Naive thymus-derived CD8-positive, alpha-beta T cell (primary cell): Measurements from ENCODE around the gene TCEA3. TPM values are rescaled to one million over a fixed set of nuclear protein-coding genes. Genes with fewer than 3 reads are reported as not detected.
A peak's percentile ranks its signal among the peaks of the same experiment; 100 is the strongest.

Experiments
- ATAC-seq, 2 donors: fragments of 150-1000 bp; cut with Tn5 transposase in 1 of 2; sonication (Bioruptor Pico), chemical (Tn5 transposase) in 1 of 2; 1 replicate in 1 of 2; 2 replicates in 1 of 2; pipeline ENCODE4 v1.10.0; 2021; ENCODE audit warnings: mild to moderate bottlenecking in 2 of 2, moderate library complexity in 2 of 2
- POLR2A ChIA-PET: fragments of 350-600 bp; sonication (Branson Sonifier 250); formaldehyde crosslinking; loops from one replicate; lab custom pipeline; 2021; ENCODE audit warnings: antibody characterized with exemption; lab: Charles Lee
- DNase-seq, 10 donors: peaks; one replicate each; pipeline versions ENCODE4 v3.0.0 to v3.0.0-alpha.2; 2020 to 2022
- H3K27ac Mint-ChIP-seq, 10 donors: one replicate each; pipeline ENCODE4 v1.8.0; 2020 to 2022; ENCODE audit warnings: mild to moderate bottlenecking in 10 of 10, mixed read lengths in 10 of 10, moderate library complexity in 4 of 10, inconsistent platforms in 1 of 10
- H3K27me3 Mint-ChIP-seq, 5 donors: one replicate each; pipeline ENCODE4 v1.8.0; 2021 to 2022; ENCODE audit warnings: mixed read lengths in 5 of 5
- H3K36me3 Mint-ChIP-seq, 3 donors: one replicate each; pipeline ENCODE4 v1.8.0; 2020 to 2022; ENCODE audit warnings: mixed read lengths in 3 of 3, mild to moderate bottlenecking in 2 of 3, inconsistent platforms in 1 of 3
- H3K4me1 Mint-ChIP-seq, 4 donors: one replicate each; pipeline ENCODE4 v1.8.0; 2021 to 2022; ENCODE audit warnings: mixed read lengths in 4 of 4
- H3K4me3 Mint-ChIP-seq, 10 donors: one replicate each; pipeline ENCODE4 v1.8.0; 2020 to 2022; ENCODE audit warnings: mild to moderate bottlenecking in 10 of 10, mixed read lengths in 10 of 10, moderate library complexity in 6 of 10, inconsistent platforms in 1 of 10
- H3K9me3 Mint-ChIP-seq, 9 donors: one replicate each; pipeline ENCODE4 v1.8.0; 2020 to 2022; ENCODE audit warnings: mixed read lengths in 9 of 9, mild to moderate bottlenecking in 3 of 9, inconsistent platforms in 1 of 9, moderate library complexity in 1 of 9
- polyA plus RNA-seq, 3 donors: library from polyadenylated mRNA; unstranded; fragments of 300-500 nt; fragmentation: Illumina TruSeq; gene quantifications; one replicate each; pipeline ENCODE4 v1.2.3, GENCODE V29; 2021
- total RNA-seq, 8 experiments: library from RNA in 2 of 8; stranded (reverse) in 2 of 8; gene quantifications; one replicate each; pipeline ENCODE4 v1.2.3 and lab custom pipeline; 2021 to 2026

TCEA3 gene
- total and polyA plus RNA-seq, 5 experiments from 2014 or later, result 22.5 to 44.4 (median 32.4) TPM

DNA sequence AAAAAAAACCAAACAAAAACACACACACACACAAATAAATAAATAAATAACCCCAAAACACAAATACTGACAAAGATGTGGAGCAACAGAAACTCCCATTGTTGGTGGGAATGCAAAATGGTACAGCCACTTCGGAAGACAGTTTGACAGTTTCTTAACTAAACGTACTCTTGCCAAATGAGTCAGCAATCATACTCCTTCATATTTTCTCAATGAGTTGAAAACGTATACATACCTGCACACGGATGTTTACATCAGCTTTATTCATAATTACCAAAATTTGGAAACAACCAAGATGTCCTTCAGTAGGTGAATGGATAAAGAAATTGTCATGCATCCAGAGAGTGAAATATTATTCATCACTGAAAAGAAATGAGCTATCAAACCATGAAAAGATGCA lies 36.0 kb upstream of the TCEA3 start:
- H3K36me3 Mint-ChIP-seq, result no peaks in the 10 kb centered on the region
- H3K27ac Mint-ChIP-seq, result peak overlapping the region in 1 of 10 donors; percentile 47
- POLR2A ChIA-PET, result no interaction called here
- no peak overlapping the region for H3K4me3 Mint-ChIP-seq
- DNase-seq (no peak), ATAC-seq (no peak)
- H3K27me3 Mint-ChIP-seq, result peaks cover 0 to 13% (median 10%) of the 10 kb centered on the region in 5 donors
- H3K9me3 Mint-ChIP-seq, result no peaks in the 10 kb centered on the region
- peaks cover 4 to 11% (median 9%) of the 10 kb centered on the region in 4 donors for H3K4me1 Mint-ChIP-seq

DNA sequence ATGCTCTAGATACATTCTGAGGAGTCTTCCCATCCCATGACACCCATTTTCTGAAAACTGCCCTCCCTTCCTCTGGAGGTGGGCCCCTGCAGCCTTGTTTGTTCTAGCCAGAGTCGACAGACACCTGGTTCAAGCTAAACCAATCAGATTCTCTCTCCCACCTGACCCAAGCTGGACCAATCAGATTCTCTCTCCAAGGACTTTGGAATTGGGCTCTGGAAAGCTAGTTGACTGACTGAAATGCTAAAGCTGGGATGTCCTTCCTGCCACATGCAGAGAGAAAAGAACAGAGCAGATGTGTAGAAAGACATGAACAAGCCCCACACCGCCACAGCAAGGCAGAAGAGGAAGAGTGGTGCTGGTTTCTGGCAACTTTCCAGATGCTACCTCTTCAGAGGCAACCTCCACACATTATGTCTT lies 34.8 kb upstream of the TCEA3 start:
- peaks cover 8 to 16% (median 13%) of the 10 kb centered on the region in 5 donors for H3K27me3 Mint-ChIP-seq
- no peaks in the 10 kb centered on the region for H3K36me3 Mint-ChIP-seq
- no peaks in the 10 kb centered on the region for H3K9me3 Mint-ChIP-seq
- no peak overlapping the region for H3K4me3 Mint-ChIP-seq
- H3K27ac Mint-ChIP-seq, result peak overlapping the region in 1 of 10 donors; percentile 49
- no peak for DNase-seq
- ATAC-seq, result peak in 1 of 2 donors; percentile 52
- POLR2A ChIA-PET, result no interaction called here
- peaks cover 4 to 13% (median 11%) of the 10 kb centered on the region in 4 donors for H3K4me1 Mint-ChIP-seq

DNA sequence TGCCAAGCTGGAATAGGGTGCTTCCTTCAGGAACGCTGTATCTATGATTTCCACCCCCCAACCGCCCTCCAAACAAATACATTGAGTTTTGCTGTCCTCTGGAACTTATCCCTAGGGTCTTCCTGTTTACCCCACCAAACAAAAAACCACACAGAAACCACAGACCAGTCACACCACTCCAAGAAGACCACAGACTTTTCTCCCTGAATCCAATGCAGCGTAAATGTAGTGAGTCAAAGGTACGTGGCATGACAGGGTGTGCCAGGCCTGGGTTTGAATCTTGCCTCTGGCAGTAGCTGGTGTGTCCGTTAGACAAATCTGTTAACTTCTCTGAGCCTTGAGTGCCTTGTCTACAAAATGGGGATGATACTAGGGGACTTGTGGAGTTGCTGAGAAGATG lies 31.7 kb upstream of the TCEA3 start:
- Mint-ChIP-seq H3K4me1 (peaks cover 18 to 28% (median 26%) of the 10 kb centered on the region in 4 donors), H3K27ac (peak overlapping the region in 1 of 10 donors; percentile 16), H3K27me3 (peaks cover 8 to 15% (median 8%) of the 10 kb centered on the region in 5 donors), H3K4me3 (no peak overlapping the region), H3K36me3 (no peaks in the 10 kb centered on the region), H3K9me3 (no peaks in the 10 kb centered on the region)
- no peak for ATAC-seq
- POLR2A ChIA-PET, result no interaction called here
- no peak for DNase-seq

DNA sequence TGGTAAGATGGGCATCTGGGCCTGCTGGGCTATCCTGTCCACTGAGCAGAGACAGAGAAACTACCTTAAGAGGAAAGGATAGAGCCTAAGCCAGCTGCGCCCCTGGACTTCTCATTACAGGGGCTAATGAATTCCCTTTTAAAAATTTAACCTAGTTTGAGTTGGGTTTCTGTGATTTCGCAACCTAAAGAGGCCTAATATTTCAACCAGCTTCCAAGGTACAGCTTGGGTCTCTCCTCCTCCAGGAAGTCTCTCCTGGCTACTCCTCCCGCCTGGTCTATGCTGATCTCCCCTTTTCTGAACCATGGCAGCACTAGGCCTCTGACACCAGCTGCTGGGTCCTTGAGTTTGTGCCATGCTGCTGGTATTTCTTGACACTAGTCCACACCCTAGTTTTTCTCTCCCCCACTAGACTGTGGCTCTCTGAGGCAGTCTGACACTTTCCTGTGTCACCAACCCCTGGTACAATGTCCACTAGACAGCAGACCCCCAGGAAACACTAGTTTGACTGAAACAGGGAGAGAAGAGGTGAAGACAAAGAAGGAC lies 29.0 kb upstream of the TCEA3 start:
- DNase-seq (no peak), ATAC-seq (no peak)
- Mint-ChIP-seq H3K27ac (peak overlapping the region in 3 of 10 donors; percentile 21 to 87 (median 56)), H3K9me3 (no peaks in the 10 kb centered on the region), H3K4me3 (no peak overlapping the region), H3K36me3 (no peaks in the 10 kb centered on the region), H3K27me3 (peaks cover 7 to 15% (median 8%) of the 10 kb centered on the region in 5 donors), H3K4me1 (peaks cover 18 to 28% (median 21%) of the 10 kb centered on the region in 4 donors)
- POLR2A ChIA-PET, result no interaction called here

DNA sequence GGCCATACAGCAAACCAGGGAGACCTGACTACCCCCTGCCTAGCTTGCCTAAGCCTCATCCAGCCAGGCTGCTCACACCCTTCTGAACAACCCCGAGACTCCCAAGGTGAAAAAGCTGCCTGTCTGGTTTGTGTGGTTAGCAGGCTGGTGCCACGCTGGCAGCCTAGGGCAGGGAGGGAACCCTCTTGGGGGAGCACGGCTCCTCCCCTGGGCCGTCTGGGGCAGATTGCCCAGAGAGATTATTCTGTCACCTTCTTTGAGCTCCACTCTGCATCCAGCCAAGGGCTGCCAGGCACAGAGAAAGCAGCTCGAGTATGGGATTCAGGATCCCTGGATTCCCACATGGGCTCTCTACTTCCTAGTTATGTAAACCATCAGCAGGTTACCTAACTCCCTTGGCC lies 27.5 kb upstream of the TCEA3 start:
- H3K27ac Mint-ChIP-seq, result peak overlapping the region in 5 of 10 donors; percentile 9 to 80 (median 51)
- DNase-seq (peak in 9 of 10 donors; percentile 7 to 71 (median 44)), ATAC-seq (peak; percentile 85 to 97)
- peaks cover 18 to 28% (median 21%) of the 10 kb centered on the region in 4 donors for H3K4me1 Mint-ChIP-seq
- POLR2A ChIA-PET, result interaction anchor here (0.6 kb wide), 1 partner anchor 148 kb away, joined by 3 read pairs; no protein-coding TSS in a partner anchor
- H3K9me3 Mint-ChIP-seq, result no peaks in the 10 kb centered on the region
- peaks cover 4 to 15% (median 8%) of the 10 kb centered on the region in 5 donors for H3K27me3 Mint-ChIP-seq
- H3K4me3 Mint-ChIP-seq, result peak overlapping the region in 3 of 10 donors; percentile 19 to 43 (median 31)
- no peaks in the 10 kb centered on the region for H3K36me3 Mint-ChIP-seq

DNA sequence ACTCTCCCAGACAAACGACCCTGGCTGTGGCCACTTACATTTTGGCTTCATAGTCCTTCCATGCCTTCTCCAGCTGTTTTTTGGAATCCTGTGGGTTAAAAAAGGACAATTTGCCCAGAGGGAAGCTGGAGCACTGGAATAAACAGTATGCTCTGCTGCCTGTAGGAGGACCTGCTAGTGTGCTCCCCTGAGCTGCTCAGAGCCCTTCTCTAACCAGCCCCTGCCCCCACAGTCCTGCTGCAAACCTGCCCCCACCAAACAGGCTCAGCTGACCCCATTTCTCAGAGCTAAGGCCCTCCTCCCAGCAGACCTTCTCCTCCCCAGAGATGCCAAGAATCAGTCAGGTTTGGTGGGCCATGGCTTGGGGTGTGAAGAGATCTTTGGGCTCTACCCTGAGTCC lies 26.9 kb upstream of the TCEA3 start:
- POLR2A ChIA-PET, result no interaction called here
- Mint-ChIP-seq H3K4me3 (peak overlapping the region in 1 of 10 donors; percentile 31), H3K9me3 (no peaks in the 10 kb centered on the region), H3K27me3 (peaks cover 3 to 10% (median 8%) of the 10 kb centered on the region in 5 donors), H3K27ac (peak overlapping the region in 2 of 10 donors; percentile 5 to 43), H3K36me3 (no peaks in the 10 kb centered on the region), H3K4me1 (peaks cover 17 to 26% (median 19%) of the 10 kb centered on the region in 4 donors)
- ATAC-seq, result peak in 1 of 2 donors; percentile 10
- no peak for DNase-seq

DNA sequence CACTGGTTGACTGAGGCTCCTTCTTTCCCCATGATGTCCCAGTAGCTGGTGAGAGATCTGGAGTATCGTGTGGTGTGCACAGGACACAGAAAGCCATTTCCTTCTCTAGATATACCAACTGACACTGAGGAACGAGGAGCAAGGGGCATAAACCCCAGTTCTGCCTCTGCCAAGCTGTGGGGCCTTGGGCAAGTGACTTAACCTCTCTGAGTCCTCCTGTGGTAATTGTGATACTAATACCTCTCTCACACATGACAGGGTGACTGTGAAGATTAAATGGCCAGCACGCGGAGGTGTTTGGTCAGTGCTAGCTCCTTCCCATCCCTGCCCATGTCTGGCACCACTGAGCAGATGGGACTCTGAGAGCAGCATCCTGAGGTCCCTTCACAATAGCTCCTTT lies 26.3 kb upstream of the TCEA3 start:
- H3K36me3 Mint-ChIP-seq, result no peaks in the 10 kb centered on the region
- H3K27me3 Mint-ChIP-seq, result peaks cover 0 to 8% (median 7%) of the 10 kb centered on the region in 5 donors
- H3K4me1 Mint-ChIP-seq, result peaks cover 14 to 20% (median 15%) of the 10 kb centered on the region in 4 donors
- ATAC-seq (no peak), DNase-seq (no peak)
- POLR2A ChIA-PET, result interaction anchor here (0.6 kb wide), 1 partner anchor 109 kb away, joined by 10 read pairs; no protein-coding TSS in a partner anchor
- no peak overlapping the region for H3K27ac Mint-ChIP-seq
- no peaks in the 10 kb centered on the region for H3K9me3 Mint-ChIP-seq
- no peak overlapping the region for H3K4me3 Mint-ChIP-seq

DNA sequence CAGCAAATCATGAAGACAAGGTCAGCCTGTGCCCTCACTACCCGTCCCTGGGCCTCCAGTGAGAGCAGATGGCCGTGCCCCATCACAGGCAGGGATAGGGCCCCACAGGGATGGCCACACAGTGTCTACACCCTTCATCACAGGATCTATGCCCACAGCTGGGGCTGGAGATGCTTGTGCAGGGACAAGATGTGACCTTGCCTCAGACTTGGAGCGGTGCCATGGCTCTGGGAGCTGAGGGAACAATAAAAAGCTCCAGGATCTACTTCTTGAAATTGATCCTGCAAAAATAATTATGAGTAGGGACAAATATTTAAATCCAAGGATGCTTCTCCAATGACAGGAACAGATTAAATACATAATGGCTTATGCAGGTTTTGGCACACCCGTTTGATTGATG lies 25.4 kb upstream of the TCEA3 start:
- POLR2A ChIA-PET, result no interaction called here
- Mint-ChIP-seq H3K36me3 (no peaks in the 10 kb centered on the region), H3K4me3 (no peak overlapping the region), H3K4me1 (peaks cover 11 to 20% (median 14%) of the 10 kb centered on the region in 4 donors), H3K27ac (no peak overlapping the region), H3K9me3 (no peaks in the 10 kb centered on the region), H3K27me3 (peaks cover 0 to 4% (median 0%) of the 10 kb centered on the region in 5 donors)
- DNase-seq (no peak), ATAC-seq (no peak)

DNA sequence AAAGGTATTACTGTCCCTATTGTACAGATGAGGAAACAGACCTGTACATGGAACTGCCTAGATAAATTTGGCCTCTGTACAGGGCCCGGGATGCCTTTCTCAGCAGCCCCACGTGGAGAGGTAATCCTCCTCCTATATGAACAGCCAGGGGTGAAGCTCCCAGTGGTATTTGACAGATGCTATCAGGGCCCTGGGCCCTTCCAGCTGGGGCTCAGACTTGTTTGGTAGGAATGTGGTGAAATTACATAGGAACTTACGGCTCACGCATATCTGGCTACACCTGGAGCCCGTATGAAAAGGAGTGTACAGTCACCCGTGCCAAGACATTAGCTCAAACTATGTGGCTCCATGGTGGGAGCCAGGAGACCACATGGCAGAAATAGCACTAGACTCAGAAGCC lies 24.8 kb upstream of the TCEA3 start:
- Mint-ChIP-seq H3K36me3 (no peaks in the 10 kb centered on the region), H3K4me3 (no peak overlapping the region), H3K27ac (no peak overlapping the region), H3K9me3 (no peaks in the 10 kb centered on the region), H3K4me1 (peaks cover 11 to 20% (median 14%) of the 10 kb centered on the region in 4 donors), H3K27me3 (no peaks in the 10 kb centered on the region)
- POLR2A ChIA-PET, result no interaction called here
- DNase-seq, result no peak
- ATAC-seq, result no peak

DNA sequence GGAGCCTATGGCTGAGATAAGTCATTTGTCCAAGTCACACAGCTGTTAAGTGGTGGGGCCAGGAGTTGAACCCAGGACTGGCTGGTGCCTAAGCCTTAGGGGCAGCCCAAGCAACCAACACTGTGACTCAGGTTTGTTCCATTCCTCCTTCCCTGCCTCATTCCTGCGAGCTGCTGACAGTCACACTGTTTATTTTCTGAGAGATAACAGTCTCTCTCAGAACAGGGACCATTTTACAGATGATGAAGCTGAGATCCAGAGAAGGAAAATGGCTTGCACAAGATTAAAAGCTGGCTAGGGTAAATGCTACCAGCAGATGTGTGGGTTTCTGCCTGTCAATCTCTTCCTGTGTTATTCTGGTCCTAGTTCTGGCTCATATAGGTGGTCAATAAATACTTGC lies 24.3 kb upstream of the TCEA3 start:
- no peak for ATAC-seq
- Mint-ChIP-seq H3K4me3 (no peak overlapping the region), H3K27me3 (no peaks in the 10 kb centered on the region), H3K9me3 (no peaks in the 10 kb centered on the region), H3K27ac (no peak overlapping the region), H3K36me3 (no peaks in the 10 kb centered on the region), H3K4me1 (peaks cover 11 to 20% (median 14%) of the 10 kb centered on the region in 4 donors)
- DNase-seq, result no peak
- POLR2A ChIA-PET, result no interaction called here

DNA sequence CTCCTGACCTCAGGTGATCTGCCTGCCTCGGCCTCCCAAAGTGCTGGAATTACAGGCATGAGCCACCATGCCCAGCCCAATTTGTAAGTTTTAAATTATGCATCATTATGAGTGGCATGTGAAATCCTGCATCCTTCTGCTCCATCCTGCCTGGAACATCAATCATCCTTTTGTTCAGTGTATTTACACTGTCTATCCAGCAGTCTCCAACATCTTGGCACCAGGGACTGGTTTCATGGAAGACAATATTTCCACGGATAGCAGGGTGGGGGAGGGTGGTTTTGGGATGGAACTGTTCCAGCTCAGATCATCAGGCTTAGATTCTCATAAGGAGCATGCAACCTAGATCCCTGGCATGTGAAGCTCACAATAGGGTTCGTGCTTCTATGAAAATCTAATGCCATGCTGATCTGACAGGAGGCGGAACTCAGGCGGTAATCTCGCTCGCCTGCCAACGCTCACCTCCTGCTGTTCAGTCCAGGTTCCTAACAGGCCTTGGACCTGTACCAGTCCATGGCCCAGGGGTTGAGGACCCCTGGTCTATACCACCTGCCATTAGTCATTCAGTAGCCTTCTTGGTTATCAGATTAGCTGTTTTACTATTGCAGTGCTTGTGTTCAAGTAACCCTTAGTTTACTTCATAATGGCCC lies 22.2 kb upstream of the TCEA3 start:
- DNase-seq (no peak), ATAC-seq (no peak)
- Mint-ChIP-seq H3K27ac (no peak overlapping the region), H3K4me1 (peaks cover 2 to 5% (median 5%) of the 10 kb centered on the region in 4 donors), H3K27me3 (peaks cover 0 to 2% (median 0%) of the 10 kb centered on the region in 5 donors), H3K4me3 (no peak overlapping the region), H3K36me3 (no peaks in the 10 kb centered on the region), H3K9me3 (no peaks in the 10 kb centered on the region)
- POLR2A ChIA-PET, result interaction anchor here (1.5 kb wide), 1 partner anchor 25 kb away, joined by 4 read pairs; no protein-coding TSS in a partner anchor

DNA sequence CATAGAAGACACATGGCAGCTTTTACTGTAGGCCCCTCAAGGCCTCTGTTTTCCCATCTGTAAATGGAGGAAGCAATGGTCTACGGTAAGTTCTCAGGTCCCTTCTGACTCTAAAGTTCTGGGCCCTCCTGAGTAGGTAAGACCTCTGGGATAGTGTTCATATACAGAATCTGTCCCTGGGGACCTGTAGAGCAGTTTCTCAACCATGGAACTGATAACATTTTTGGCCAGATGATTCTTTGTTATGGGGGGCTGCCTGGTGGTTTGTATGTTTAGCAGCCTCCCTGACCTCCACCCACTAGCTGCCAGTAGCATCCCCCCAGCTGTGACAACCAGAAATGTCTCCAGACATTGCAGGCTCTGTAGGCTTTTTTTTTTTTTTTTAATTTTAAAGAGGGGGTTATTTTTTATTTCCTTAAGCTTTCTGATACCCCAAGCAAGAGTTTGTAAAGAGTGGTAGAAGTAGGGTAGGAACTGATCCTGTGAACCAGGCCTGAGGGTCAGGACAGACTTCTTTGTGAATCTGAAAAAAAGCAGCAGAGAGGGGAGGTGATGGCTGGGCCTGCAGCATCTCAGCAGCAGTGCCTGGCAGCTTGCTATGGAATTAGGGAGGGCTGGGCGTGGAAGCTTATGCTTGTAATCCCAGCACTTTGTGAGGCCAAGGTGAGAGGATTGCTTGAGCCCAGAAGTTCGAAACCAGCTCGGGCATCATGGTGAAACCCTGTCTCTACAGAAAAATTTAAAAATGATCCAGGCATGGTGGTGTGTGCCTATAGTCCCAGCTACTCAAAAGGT lies 20.2 kb upstream of the TCEA3 start:
- no peak for ATAC-seq
- Mint-ChIP-seq H3K4me3 (no peak overlapping the region), H3K4me1 (no peaks in the 10 kb centered on the region), H3K27me3 (peaks cover 0 to 2% (median 0%) of the 10 kb centered on the region in 5 donors), H3K36me3 (no peaks in the 10 kb centered on the region), H3K9me3 (no peaks in the 10 kb centered on the region), H3K27ac (peak overlapping the region in 1 of 10 donors; percentile 19)
- POLR2A ChIA-PET, result interaction anchor here (0.6 kb wide), 1 partner anchor 96 kb away, joined by 3 read pairs; no protein-coding TSS in a partner anchor
- DNase-seq, result no peak
